H9 (cell line): ENCODE data around the gene ZNF385D. TPM values are rescaled to one million over a fixed set of nuclear protein-coding genes. Genes with fewer than 3 reads are reported as not detected.

ENCODE experiments used
- DNase-seq: peaks from one replicate; pipeline ENCODE4 v3.0.0-alpha.2; 2017
- H2AFZ ChIP-seq: one replicate; pipeline ENCODE4 v1.6.1; 2013; ENCODE audit warnings: mild to moderate bottlenecking, low read length, control low read depth, moderate library complexity
- H2AK5ac ChIP-seq: 2 replicates; pipeline ENCODE4 v1.6.1; 2013; ENCODE audit warnings: low read length, control low read depth, mixed read lengths; ENCODE audit not compliant: insufficient read length
- H2BK120ac ChIP-seq: one replicate; pipeline ENCODE4 v1.6.1; 2013; ENCODE audit warnings: low read depth, mild to moderate bottlenecking, low read length, control low read depth, inconsistent platforms; ENCODE audit not compliant: poor library complexity, severe bottlenecking
- H2BK12ac ChIP-seq: 2 replicates; pipeline ENCODE4 v1.6.1; 2013; ENCODE audit warnings: low read length, control low read depth, mixed read lengths, low read depth; ENCODE audit not compliant: insufficient read length
- H2BK15ac ChIP-seq: 2 replicates; pipeline ENCODE4 v1.6.1; 2013; ENCODE audit warnings: low read depth, low read length, control low read depth
- H2BK20ac ChIP-seq: one replicate; pipeline ENCODE4 v1.6.1; 2013; ENCODE audit warnings: low read depth, mild to moderate bottlenecking, low read length, control low read depth, inconsistent platforms; ENCODE audit not compliant: poor library complexity, severe bottlenecking
- H2BK5ac ChIP-seq: 2 replicates; pipeline ENCODE4 v1.6.1; 2013; ENCODE audit warnings: low read length, control low read depth, mixed read lengths; ENCODE audit not compliant: insufficient read length
- H3K14ac ChIP-seq: 2 replicates; pipeline ENCODE4 v1.6.1; 2013; ENCODE audit warnings: low read length, control low read depth; ENCODE audit not compliant: insufficient read depth
- H3K18ac ChIP-seq: 2 replicates; pipeline ENCODE4 v1.6.1; 2013; ENCODE audit warnings: low read depth, mild to moderate bottlenecking, mixed read lengths, low read length, control low read depth; ENCODE audit not compliant: insufficient read length
- H3K23ac ChIP-seq: 2 replicates; pipeline ENCODE4 v1.6.1; 2013; ENCODE audit warnings: low read length, control low read depth, mixed read lengths, low read depth; ENCODE audit not compliant: insufficient read length
- H3K23me2 ChIP-seq: 2 replicates; pipeline ENCODE4 v1.6.1; 2013; ENCODE audit warnings: low read depth, mild to moderate bottlenecking, mixed read lengths, low read length, control low read depth; ENCODE audit not compliant: insufficient read length, poor library complexity, severe bottlenecking
- H3K27ac ChIP-seq: 2 replicates; pipeline ENCODE4 v1.5.1; 2013; ENCODE audit warnings: low read length, control low read depth, mixed read lengths, low read depth; ENCODE audit not compliant: insufficient read length
- H3K27me3 ChIP-seq: 2 replicates; pipeline ENCODE4 v1.6.1; 2013; ENCODE audit warnings: low read length, control low read depth, inconsistent platforms; ENCODE audit not compliant: insufficient read depth
- H3K4ac ChIP-seq: 2 replicates; pipeline ENCODE4 v1.6.1; 2013; ENCODE audit warnings: low read depth, mild to moderate bottlenecking, control low read depth, inconsistent platforms, low read length, moderate library complexity
- H3K4me1 ChIP-seq: 2 replicates; pipeline ENCODE4 v1.6.1; 2013; ENCODE audit warnings: low read length, control low read depth, inconsistent platforms; ENCODE audit not compliant: insufficient read depth
- H3K4me2 ChIP-seq: 2 replicates; pipeline ENCODE4 v1.6.1; 2013; ENCODE audit warnings: low read length, control low read depth, mixed read lengths; ENCODE audit not compliant: insufficient read length, insufficient read depth
- H3K56ac ChIP-seq: 2 replicates; pipeline ENCODE4 v1.6.1; 2013; ENCODE audit warnings: low read depth, mild to moderate bottlenecking, mixed read lengths, low read length, control low read depth; ENCODE audit not compliant: insufficient read length
- H3K79me1 ChIP-seq: 2 replicates; pipeline ENCODE4 v1.6.1; 2013; ENCODE audit warnings: low read depth, mild to moderate bottlenecking, moderate library complexity, low read length, control low read depth, inconsistent platforms; ENCODE audit not compliant: insufficient read depth, poor library complexity, severe bottlenecking
- H3K79me2 ChIP-seq: 2 replicates; pipeline ENCODE4 v1.6.1; 2013; ENCODE audit warnings: low read length, control low read depth, inconsistent platforms; ENCODE audit not compliant: insufficient read depth
- H3K9ac ChIP-seq: 2 replicates; pipeline ENCODE4 v1.6.1; 2013; ENCODE audit warnings: low read length, control low read depth, mixed read lengths; ENCODE audit not compliant: insufficient read length; ENCODE audit errors: extremely low read depth
- H3K9me3 ChIP-seq: one replicate; pipeline ENCODE4 v1.6.1; 2013; ENCODE audit warnings: low read depth, low read length, inconsistent platforms; ENCODE audit not compliant: control insufficient read depth
- H3T11ph ChIP-seq: one replicate; pipeline ENCODE4 v1.6.1; 2013; ENCODE audit warnings: mild to moderate bottlenecking, low read length, control low read depth, inconsistent platforms
- H4K20me1 ChIP-seq: one replicate; pipeline ENCODE4 v1.6.1; 2013; ENCODE audit not compliant: control insufficient read depth, insufficient read length, insufficient read depth
- H4K5ac ChIP-seq: 2 replicates; pipeline ENCODE4 v1.6.1; 2013; ENCODE audit warnings: low read depth, mild to moderate bottlenecking, mixed read lengths, low read length, control low read depth; ENCODE audit not compliant: insufficient read length
- H4K8ac ChIP-seq: replicated peaks from 2 replicates; pipeline ENCODE4 v1.6.1; 2013; ENCODE audit warnings: low read length, control low read depth, mixed read lengths, low read depth; ENCODE audit not compliant: insufficient read length
- H4K91ac ChIP-seq: 2 replicates; pipeline ENCODE4 v1.6.1; 2013; ENCODE audit warnings: low read depth, mild to moderate bottlenecking, moderate library complexity, mixed read lengths, low read length, control low read depth; ENCODE audit not compliant: insufficient read length
- H3K27ac Mint-ChIP-seq, 3 experiments: 2 replicates in 2 of 3; 3 replicates in 1 of 3; pipeline ENCODE4 v1.8.0; 2020 to 2021; ENCODE audit warnings: mixed read lengths in 3 of 3, mild to moderate bottlenecking in 1 of 3, moderate library complexity in 1 of 3
- H3K27me3 Mint-ChIP-seq: 2 replicates; pipeline ENCODE4 v1.8.0; 2021; ENCODE audit warnings: low read depth, mild to moderate bottlenecking, moderate library complexity, mixed read lengths
- H3K36me3 Mint-ChIP-seq, 3 experiments: 2 replicates in 2 of 3; 3 replicates in 1 of 3; pipeline ENCODE4 v1.8.0; 2020 to 2021; ENCODE audit warnings: low read depth in 3 of 3, mixed read lengths in 3 of 3; ENCODE audit not compliant: insufficient read depth in 1 of 3
- H3K4me1 Mint-ChIP-seq, 2 experiments: 2 replicates each; pipeline ENCODE4 v1.8.0; 2020; ENCODE audit warnings: mixed read lengths in 2 of 2
- H3K4me3 Mint-ChIP-seq, 2 experiments: 2 replicates in 1 of 2; 3 replicates in 1 of 2; pipeline ENCODE4 v1.8.0; 2020 to 2021; ENCODE audit warnings: mild to moderate bottlenecking in 2 of 2, mixed read lengths in 2 of 2, moderate library complexity in 1 of 2
- H3K9me3 Mint-ChIP-seq, 2 experiments: 2 replicates in 1 of 2; 3 replicates in 1 of 2; pipeline ENCODE4 v1.8.0; 2020; ENCODE audit warnings: mild to moderate bottlenecking in 2 of 2, mixed read lengths in 2 of 2, moderate library complexity in 1 of 2
- WGBS: extraction: QIAGEN DNeasy Blood & Tissue Kit; methylation state at CpG from one replicate; pipeline ENCODE4 v1.1.7; 2013; ENCODE audit warnings: missing lambda C conversion rate, low lambda C conversion rate, mixed read lengths; ENCODE audit not compliant: insufficient read length; ENCODE audit errors: extremely low coverage; 5-methylcytosine and 5-hydroxymethylcytosine counted together
- total RNA-seq: library from RNA; stranded (reverse); gene quantifications from 2 replicates; pipeline ENCODE4 v1.2.1, GENCODE V29; 2021
- TF ChIP-seq, protein P1 (sequence below): fragments of 200-600 bp; sonication (generic); conservative IDR thresholded peaks from 3 replicates; pipeline ENCODE4 v1.8.0; 2021; ENCODE audit warnings: antibody characterized with exemption, mild to moderate bottlenecking

ZNF385D gene
- total RNA-seq, 1 experiment from 2014 or later, result 1.5 TPM

- H3K9ac ChIP-seq, result no peak overlapping the region
- H3K36me3 Mint-ChIP-seq, result no peaks in the 10 kb centered on the region
- no peak overlapping the region for H3K56ac ChIP-seq
- no peak overlapping the region for H3K4me2 ChIP-seq
- no peaks in the 10 kb centered on the region for H4K20me1 ChIP-seq
- no peak overlapping the region for H3K14ac ChIP-seq
- TF ChIP-seq, protein P1, sequence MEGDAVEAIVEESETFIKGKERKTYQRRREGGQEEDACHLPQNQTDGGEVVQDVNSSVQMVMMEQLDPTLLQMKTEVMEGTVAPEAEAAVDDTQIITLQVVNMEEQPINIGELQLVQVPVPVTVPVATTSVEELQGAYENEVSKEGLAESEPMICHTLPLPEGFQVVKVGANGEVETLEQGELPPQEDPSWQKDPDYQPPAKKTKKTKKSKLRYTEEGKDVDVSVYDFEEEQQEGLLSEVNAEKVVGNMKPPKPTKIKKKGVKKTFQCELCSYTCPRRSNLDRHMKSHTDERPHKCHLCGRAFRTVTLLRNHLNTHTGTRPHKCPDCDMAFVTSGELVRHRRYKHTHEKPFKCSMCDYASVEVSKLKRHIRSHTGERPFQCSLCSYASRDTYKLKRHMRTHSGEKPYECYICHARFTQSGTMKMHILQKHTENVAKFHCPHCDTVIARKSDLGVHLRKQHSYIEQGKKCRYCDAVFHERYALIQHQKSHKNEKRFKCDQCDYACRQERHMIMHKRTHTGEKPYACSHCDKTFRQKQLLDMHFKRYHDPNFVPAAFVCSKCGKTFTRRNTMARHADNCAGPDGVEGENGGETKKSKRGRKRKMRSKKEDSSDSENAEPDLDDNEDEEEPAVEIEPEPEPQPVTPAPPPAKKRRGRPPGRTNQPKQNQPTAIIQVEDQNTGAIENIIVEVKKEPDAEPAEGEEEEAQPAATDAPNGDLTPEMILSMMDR, result no peak
- H3K23me2 ChIP-seq, result no peaks in the 10 kb centered on the region
- H3K18ac ChIP-seq, result no peak overlapping the region
- no peaks in the 10 kb centered on the region for H3K27me3 Mint-ChIP-seq
- no peak overlapping the region for H2BK5ac ChIP-seq
- no peak overlapping the region for H3T11ph ChIP-seq
- no peaks in the 10 kb centered on the region for H3K27me3 ChIP-seq
- no peak overlapping the region for H2BK120ac ChIP-seq
- no peak overlapping the region for H3K27ac ChIP-seq
- WGBS, result no CpG with 5 or more reads among the region's 1 CpG
- no peak overlapping the region for H4K91ac ChIP-seq
- H2BK20ac ChIP-seq, result no peak overlapping the region
- no peak overlapping the region for H4K8ac ChIP-seq
- DNase-seq, result no peak
- H2AK5ac ChIP-seq, result no peak overlapping the region
- no peak overlapping the region for H2BK15ac ChIP-seq
- H2AFZ ChIP-seq, result no peak overlapping the region
- no peak overlapping the region for H3K4me3 Mint-ChIP-seq
- no peaks in the 10 kb centered on the region for H3K9me3 ChIP-seq
- H3K79me2 ChIP-seq, result no peaks in the 10 kb centered on the region
- peaks cover 0 to 2% of the 10 kb centered on the region in 2 experiments; a peak in 1 of 4 replicates for H3K4me1 Mint-ChIP-seq
- H2BK12ac ChIP-seq, result no peak overlapping the region
- H3K23ac ChIP-seq, result no peak overlapping the region
- no peak overlapping the region for H3K27ac Mint-ChIP-seq
- no peaks in the 10 kb centered on the region for H3K4me1 ChIP-seq
- H3K4ac ChIP-seq, result no peak overlapping the region
- H3K79me1 ChIP-seq, result no peaks in the 10 kb centered on the region
- H3K9me3 Mint-ChIP-seq, result no peaks in the 10 kb centered on the region
- H4K5ac ChIP-seq, result no peak overlapping the region
Observed at GRCh38 chr3:21654662-21655061, 96.3 kb downstream of the ZNF385D start.
